HepG2 (cell line): ENCODE results near the gene SCYGR2. TPM values are rescaled to one million over a fixed set of nuclear protein-coding genes. Genes with fewer than 3 reads are reported as not detected.
A peak's percentile ranks its signal among the peaks of the same experiment; 100 is the strongest.

Experiments
- ATAC-seq: fragments of 200-7000 bp; cut with Tn5 transposase; 3 replicates; pipeline ENCODE4 v1.9.1; 2020; ENCODE audit warnings: mild to moderate bottlenecking, moderate library complexity
- BruUV-seq: library from RNA; stranded (reverse); fragments of 400-500 nt; replicated peaks from 2 replicates; lab custom pipeline; 2021; lab: Mats Ljungman, UMichigan
- CTCF ChIA-PET: fragments of 300-600 bp; formaldehyde crosslinking; extraction: SDS; loops from one replicate; lab custom pipeline; 2021; ENCODE audit warnings: low total read pairs, inconsistent platforms, low intra/inter-chr PET ratio; lab: Yijun Ruan, JAX
- POLR2A ChIA-PET: fragments of 350-600 bp; sonication (Branson Sonifier 250); formaldehyde crosslinking; loops from one replicate; lab custom pipeline; 2020; ENCODE audit warnings: antibody characterized with exemption, inconsistent platforms; lab: Yijun Ruan, JAX
- DNase-seq: peaks from one replicate; pipeline ENCODE4 v3.0.0-alpha.2; 2015; ENCODE audit warnings: low spot score
- FAIRE-seq: peaks from 3 replicates; lab custom pipeline; 2011; peaks lifted over from hg19 to GRCh38; lab: Jason Lieb, UNC
- H2AFZ ChIP-seq: one replicate; pipeline ENCODE4 v1.6.1; 2011; ENCODE audit warnings: low read length, inconsistent platforms
- H3K27ac ChIP-seq: fragments of 300-600 bp; 3 replicates; pipeline ENCODE4 v1.8.0; 2011; ENCODE audit warnings: mixed run types, mild to moderate bottlenecking, mixed read lengths, low read length, inconsistent platforms; ENCODE audit not compliant: insufficient read depth; ENCODE audit errors: extremely low read length
- H3K27me3 ChIP-seq, 2 experiments: fragments of 200-600 bp in 1 of 2; 2 replicates in 1 of 2; 3 replicates in 1 of 2; pipeline versions ENCODE4 v1.6.0 to v1.8.0; 2011; ENCODE audit warnings: low read length in 2 of 2, mild to moderate bottlenecking in 2 of 2, moderate library complexity in 2 of 2, inconsistent platforms in 1 of 2; ENCODE audit not compliant: insufficient read depth in 2 of 2, control insufficient read depth in 1 of 2
- H3K36me3 ChIP-seq, 2 experiments: fragments of 200-600 bp in 1 of 2; replicated peaks in 1 of 2; 2 replicates in 1 of 2; 3 replicates in 1 of 2; pipeline versions ENCODE4 v1.5.1 to v1.8.0; 2011; ENCODE audit warnings: low read length in 2 of 2, inconsistent platforms in 1 of 2; ENCODE audit not compliant: insufficient read depth in 2 of 2, control insufficient read depth in 1 of 2
- H3K4me1 ChIP-seq: 2 replicates; pipeline ENCODE4 v1.5.1; 2012; ENCODE audit warnings: low read length, inconsistent platforms; ENCODE audit not compliant: insufficient read depth
- H3K4me2 ChIP-seq: 2 replicates; pipeline ENCODE4 v1.6.0; 2011; ENCODE audit warnings: low read depth, low read length, inconsistent platforms
- H3K4me3 ChIP-seq, 3 experiments: fragments of 200-600 bp in 1 of 3; sonication (generic), shearing (Covaris generic) in 1 of 3; replicated peaks in 1 of 3; 2 replicates each; pipeline ENCODE4 v1.5.1; 2011 to 2016; ENCODE audit warnings: low read length in 3 of 3, inconsistent platforms in 2 of 3, low read depth in 2 of 3, mild to moderate bottlenecking in 2 of 3, control low read depth in 1 of 3, mixed read lengths in 1 of 3; ENCODE audit not compliant: insufficient read depth in 1 of 3
- H3K79me2 ChIP-seq: one replicate; pipeline ENCODE4 v1.6.1; 2011; ENCODE audit warnings: low read length, inconsistent platforms; ENCODE audit not compliant: insufficient read depth
- H3K9ac ChIP-seq: 2 replicates; pipeline ENCODE4 v1.6.0; 2011; ENCODE audit warnings: mild to moderate bottlenecking, low read depth, low read length, inconsistent platforms; ENCODE audit not compliant: insufficient read depth
- H3K9me3 ChIP-seq: 2 replicates; pipeline ENCODE4 v1.5.1; 2012; ENCODE audit warnings: mild to moderate bottlenecking, low read length
- H4K20me1 ChIP-seq: 2 replicates; pipeline ENCODE4 v1.6.0; 2011; ENCODE audit warnings: inconsistent platforms, mild to moderate bottlenecking, low read length, moderate library complexity; ENCODE audit not compliant: insufficient read depth
- KLF11 ChIP-seq: IDR thresholded peaks from 2 replicates; pipeline ENCODE4 v1.6.1; 2016; ENCODE audit warnings: missing compliant biosample characterization
- NKX3-1 ChIP-seq: sonication (generic); formaldehyde crosslinking; IDR thresholded peaks from 2 replicates; pipeline ENCODE4 v1.5.0; 2020; ENCODE audit warnings: missing genetic modification reagents
- POLR2A ChIP-seq, 2 experiments: IDR thresholded peaks; 2 replicates each; pipeline ENCODE4 v1.6.1; 2011; ENCODE audit warnings: low read depth in 2 of 2, low read length in 2 of 2, mild to moderate bottlenecking in 1 of 2, moderate library complexity in 1 of 2; ENCODE audit not compliant: insufficient read depth in 1 of 2
- POLR2G ChIP-seq: fragments of 200-400 bp; formaldehyde crosslinking; IDR thresholded peaks from 2 replicates; pipeline ENCODE4 v1.6.1; 2018; ENCODE audit warnings: mild to moderate bottlenecking, low read depth, low read length, moderate library complexity
- RBM22 ChIP-seq: fragments of 200-400 bp; formaldehyde crosslinking; optimal IDR thresholded peaks from 2 replicates; pipeline ENCODE3; 2017; ENCODE audit warnings: mild to moderate bottlenecking, low read length, moderate library complexity
- SNAI1 ChIP-seq: sonication (generic); formaldehyde crosslinking; IDR thresholded peaks from 2 replicates; pipeline ENCODE4 v1.5.0; 2020; ENCODE audit warnings: mild to moderate bottlenecking, missing genetic modification reagents, borderline replicate concordance
- TAF15 ChIP-seq: fragments of 200-400 bp; formaldehyde crosslinking; IDR thresholded peaks from one replicate; pipeline ENCODE4 v1.6.1; 2018; ENCODE audit warnings: mild to moderate bottlenecking, low read depth, low read length; ENCODE audit not compliant: poor library complexity, severe bottlenecking
- ZBTB1 ChIP-seq: sonication (generic); formaldehyde crosslinking; IDR thresholded peaks from 2 replicates; pipeline ENCODE4 v1.4.0; 2020; ENCODE audit warnings: missing genetic modification reagents, borderline replicate concordance
- ZNF446 ChIP-seq: sonication (generic); formaldehyde crosslinking; IDR thresholded peaks from 2 replicates; pipeline ENCODE4 v1.5.0; 2020; ENCODE audit warnings: mild to moderate bottlenecking, missing genetic modification reagents
- ZNF570 ChIP-seq: sonication (generic); formaldehyde crosslinking; IDR thresholded peaks from 2 replicates; pipeline ENCODE4 v1.4.0; 2020; ENCODE audit warnings: mild to moderate bottlenecking, missing genetic modification reagents, borderline replicate concordance
- ZNF652 ChIP-seq: IDR thresholded peaks from 2 replicates; pipeline ENCODE4 v1.6.1; 2016; ENCODE audit warnings: low read depth, borderline replicate concordance
- WGBS: methylation state at CpG from one replicate; pipeline ENCODE4 v1.1.6; 2017; ENCODE audit warnings: low lambda C conversion rate; 5-methylcytosine and 5-hydroxymethylcytosine counted together
- in situ Hi-C: cut with HindIII; loops from 2 replicates; pipeline ENCODE4 v1.10.0; 2017; ENCODE audit warnings: low pct_unique_long_range_greater_than_20kb; ENCODE audit not compliant: extremely low pct_ligation_motif_present
- intact Hi-C: fragments of 100-400 bp; cut with micrococcal nuclease; formaldehyde crosslinking; loops from one replicate; pipeline ENCODE4 v1.10.0; 2022; ENCODE audit not compliant: unreplicated experiment
- polyA plus RNA-seq, 8 experiments: library from polyadenylated mRNA; depleted of rRNA in 3 of 8; stranded (reverse) in 7 of 8; unstranded in 1 of 8; fragments of >200 nt; fragmentation: Illumina TruSeq in 4 of 8; extraction: Trizol in 4 of 8; gene quantifications; 2 replicates each; pipeline versions ENCODE4 v1.2.1 to v1.2.3, GENCODE V29; 2011 to 2016; ENCODE audit warnings: low read depth in 4 of 8, missing spikeins in 1 of 8, mixed read lengths in 1 of 8; ENCODE audit not compliant: insufficient read depth in 1 of 8
- total RNA-seq, 5 experiments: library from RNA; depleted of rRNA; stranded (reverse); fragments of >200 nt; fragmentation: Illumina TruSeq; extraction: Trizol; gene quantifications; 2 replicates each; pipeline ENCODE4 v1.2.3, GENCODE V29; 2016; ENCODE audit warnings: low read depth in 1 of 5

The SCYGR2 gene
- total and polyA plus RNA-seq, 2 of the 13 experiments (the other 11 are each of a cell fraction or from before 2014, with no cell fraction given): not detected

DNA sequence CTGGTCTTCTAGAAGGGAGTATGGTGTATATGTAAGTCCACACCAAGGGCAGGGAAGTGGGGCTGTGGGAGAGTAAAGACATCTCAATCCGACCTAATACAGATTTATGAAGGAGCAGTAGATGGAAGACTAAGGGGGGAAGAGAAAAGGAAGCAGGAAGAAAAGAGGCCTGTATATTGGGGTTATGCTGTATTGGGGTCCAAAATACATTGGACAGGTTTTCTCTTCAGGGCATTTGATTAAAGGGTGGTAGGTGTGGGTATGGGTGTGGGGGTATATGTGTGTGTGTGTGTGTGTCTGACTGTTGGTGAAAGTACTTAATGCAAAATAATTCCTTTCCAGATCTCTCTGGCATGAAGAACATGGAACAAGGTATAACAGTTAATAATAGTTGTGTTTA lies 33.6 kb upstream of the SCYGR2 start:
- H3K79me2 ChIP-seq: no peaks in the 10 kb centered on the region
- TF ChIP-seq TAF15 (no peak), POLR2G (no peak), RBM22 (peak; percentile 91), SNAI1 (CRISPR knock-in tag) (no peak), ZNF446 (CRISPR knock-in tag) (no peak)
- no peaks in the 10 kb centered on the region for H3K36me3 ChIP-seq
- H2AFZ ChIP-seq: no peak overlapping the region
- peaks cover 10% of the 10 kb centered on the region for H3K4me1 ChIP-seq
- no peak overlapping the region for H3K4me2 ChIP-seq
- in situ Hi-C loops: no loop called here
- no peaks in the 10 kb centered on the region for H3K9me3 ChIP-seq
- POLR2A ChIA-PET: no interaction called here
- H4K20me1 ChIP-seq: no peaks in the 10 kb centered on the region
- ATAC-seq: no peak; the same call in 2 of the 3 replicates
- no peak overlapping the region for H3K27ac ChIP-seq
- no peak for FAIRE-seq
- DNase-seq: no peak
- H3K27me3 ChIP-seq: no peaks in the 10 kb centered on the region
- intact Hi-C loops: loop anchor here (10.0 kb wide), 1 partner anchor 200 kb away; no protein-coding TSS in a partner anchor
- no peak overlapping the region for H3K9ac ChIP-seq
- CTCF ChIA-PET: no interaction called here
- 96% methylated on average over 1 of the region's 1 CpG for WGBS
- no peak overlapping the region for H3K4me3 ChIP-seq
- BruUV-seq: no TSS peak

DNA sequence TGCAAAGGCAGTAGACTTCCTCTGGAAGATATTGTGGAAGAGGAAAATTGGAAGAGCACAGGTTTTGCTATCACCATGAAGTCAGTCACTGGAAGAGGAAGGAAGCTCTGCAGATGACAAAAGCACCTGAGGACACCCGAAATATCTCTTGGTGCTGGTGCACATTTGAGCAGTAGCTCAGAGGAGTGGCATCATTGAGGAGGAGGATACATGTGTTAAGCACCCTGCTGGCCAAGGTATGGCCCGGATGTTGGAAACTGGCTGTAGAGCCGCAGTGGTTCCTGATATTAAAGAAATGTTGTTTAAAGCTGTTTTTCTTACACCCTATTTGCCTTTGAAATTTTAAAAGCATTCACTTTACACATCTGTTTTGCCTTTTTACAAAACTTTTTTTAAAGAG lies 32.7 kb upstream of the SCYGR2 start:
- H2AFZ ChIP-seq: no peak overlapping the region
- no peak overlapping the region for H3K27ac ChIP-seq
- no TSS peak for BruUV-seq
- H3K9ac ChIP-seq: no peak overlapping the region
- no peaks in the 10 kb centered on the region for H3K27me3 ChIP-seq
- H3K4me2 ChIP-seq: no peak overlapping the region
- peak; percentile 40 for ATAC-seq
- DNase-seq: no peak
- H3K4me1 ChIP-seq: peaks cover 10% of the 10 kb centered on the region
- ChIA-PET CTCF (no interaction called here), POLR2A (no interaction called here)
- TF ChIP-seq NKX3-1 (CRISPR knock-in tag) (no peak), POLR2A (IDR thresholded peaks at IDR 0.05; ENCODE audit: insufficient read depth in 1 of 2, low read depth in 2 of 2, low read length in 2 of 2) (no peak), ZNF570 (CRISPR knock-in tag) (no peak), POLR2G (peak; percentile 29; the same call in 1 of the 2 replicates), ZBTB1 (CRISPR knock-in tag) (no peak), KLF11 (CRISPR knock-in tag) (no peak), ZNF652 (CRISPR knock-in tag) (no peak)
- no peak overlapping the region for H3K4me3 ChIP-seq
- no peaks in the 10 kb centered on the region for H3K79me2 ChIP-seq
- intact Hi-C loops (loop anchor here (1.0 to 10.0 kb wide), 2 partner anchors 160 to 199 kb away; no protein-coding TSS in a partner anchor), in situ Hi-C loops (no loop called here)
- no peaks in the 10 kb centered on the region for H3K9me3 ChIP-seq
- H4K20me1 ChIP-seq: no peaks in the 10 kb centered on the region
- no peaks in the 10 kb centered on the region for H3K36me3 ChIP-seq
- WGBS: 72% methylated on average over 3 of the region's 3 CpGs
- no peak for FAIRE-seq
